DOHH2 (cell line): Measurements from ENCODE around the gene TLK2.
A peak's percentile ranks its signal among the peaks of the same experiment; 100 is the strongest.

Source experiments
- H3F3A ChIP-seq: fragments of 200-600 bp; sonication (generic), shearing (Covaris generic); 2 replicates; pipeline ENCODE4 v1.6.0; 2016; ENCODE audit warnings: antibody characterized with exemption, mild to moderate bottlenecking; ENCODE audit not compliant: control insufficient read depth, insufficient read depth
- H3K27ac ChIP-seq: fragments of 200-600 bp; sonication (generic); 2 replicates; pipeline ENCODE4 v1.5.1; 2014; ENCODE audit warnings: low read depth, mild to moderate bottlenecking, low read length, moderate library complexity
- H3K27me3 ChIP-seq: fragments of 200-600 bp; sonication (generic); 2 replicates; pipeline ENCODE4 v1.6.1; 2014; ENCODE audit warnings: mild to moderate bottlenecking, low read length, mixed read lengths; ENCODE audit not compliant: control insufficient read depth
- H3K36me3 ChIP-seq: fragments of 200-600 bp; sonication (generic); 2 replicates; pipeline ENCODE4 v1.6.1; 2014; ENCODE audit warnings: mild to moderate bottlenecking, low read length, moderate library complexity, mixed read lengths; ENCODE audit not compliant: control insufficient read depth
- H3K4me1 ChIP-seq: fragments of 200-600 bp; sonication (generic); 2 replicates; pipeline ENCODE4 v1.6.1; 2014; ENCODE audit warnings: mild to moderate bottlenecking, low read length, mixed read lengths; ENCODE audit not compliant: control insufficient read depth
- H3K4me2 ChIP-seq: fragments of 200-600 bp; sonication (generic); 2 replicates; pipeline ENCODE4 v1.6.0; 2014; ENCODE audit warnings: mild to moderate bottlenecking, low read length, moderate library complexity
- H3K4me3 ChIP-seq: fragments of 200-600 bp; sonication (generic); 2 replicates; pipeline ENCODE4 v1.5.1; 2014; ENCODE audit warnings: mild to moderate bottlenecking, low read length, mixed read lengths
- H3K79me2 ChIP-seq: fragments of 200-600 bp; sonication (generic); 2 replicates; pipeline ENCODE4 v1.6.1; 2014; ENCODE audit warnings: mild to moderate bottlenecking, low read length, mixed read lengths; ENCODE audit not compliant: control insufficient read depth
- H3K9me2 ChIP-seq: fragments of 200-600 bp; sonication (generic); replicated peaks from 2 replicates; pipeline ENCODE4 v1.6.1; 2014; ENCODE audit warnings: mild to moderate bottlenecking, low read length, mixed read lengths; ENCODE audit not compliant: control insufficient read depth
- H3K9me3 ChIP-seq: fragments of 200-600 bp; sonication (generic); 2 replicates; pipeline ENCODE4 v1.6.1; 2014; ENCODE audit warnings: antibody characterized with exemption, low read length, mixed read lengths; ENCODE audit not compliant: control insufficient read depth, insufficient read depth
- H4K20me1 ChIP-seq: fragments of 200-600 bp; sonication (generic); 2 replicates; pipeline ENCODE4 v1.6.0; 2014; ENCODE audit warnings: low read depth, mild to moderate bottlenecking, antibody characterized with exemption, low read length, moderate library complexity; ENCODE audit not compliant: control insufficient read depth, insufficient read depth
- CTCF ChIP-seq: fragments of 200-600 bp; sonication (generic); IDR thresholded peaks from one replicate; pipeline ENCODE4 v1.5.1; 2014; ENCODE audit warnings: antibody characterized with exemption, mild to moderate bottlenecking, low read depth, low read length; ENCODE audit not compliant: poor library complexity, severe bottlenecking
- EZH2phosphoT487 ChIP-seq: fragments of 200-600 bp; sonication (generic); IDR thresholded peaks from 2 replicates; pipeline ENCODE4 v1.6.1; 2017; ENCODE audit warnings: borderline replicate concordance, mild to moderate bottlenecking, antibody characterized with exemption, low read length, moderate library complexity, mixed read lengths

The TLK2 gene

GRCh38 chr17:62650587-62650986 is 172.0 kb downstream of the TLK2 start:
- Histone ChIP-seq H3K9me3 (no peaks in the 10 kb centered on the region), H3K79me2 (no peaks in the 10 kb centered on the region), H3K4me3 (no peak overlapping the region), H3K4me1 (peaks cover 22% of the 10 kb centered on the region), H3K36me3 (no peaks in the 10 kb centered on the region), H3F3A (no peaks in the 10 kb centered on the region), H3K9me2 (no peaks in the 10 kb centered on the region), H4K20me1 (no peaks in the 10 kb centered on the region), H3K4me2 (no peak overlapping the region), H3K27ac (no peak overlapping the region), H3K27me3 (peaks cover 33% of the 10 kb centered on the region)
- no peak for TF ChIP-seq CTCF
- TF ChIP-seq EZH2phosphoT487 = no peak

GRCh38 chr17:62652251-62653001 is 173.8 kb downstream of the TLK2 start:
- H3K36me3 ChIP-seq = no peaks in the 10 kb centered on the region
- H3K9me3 ChIP-seq = no peaks in the 10 kb centered on the region
- peak overlapping the region; percentile 94 for H3K4me2 ChIP-seq
- TF ChIP-seq CTCF (no peak), EZH2phosphoT487 (no peak)
- peaks cover 33% of the 10 kb centered on the region for H3K27me3 ChIP-seq
- H3K79me2 ChIP-seq = no peaks in the 10 kb centered on the region
- H3K27ac ChIP-seq = no peak overlapping the region
- H3K4me1 ChIP-seq = peaks cover 22% of the 10 kb centered on the region
- H3K4me3 ChIP-seq = peak overlapping the region; percentile 75
- no peaks in the 10 kb centered on the region for H3K9me2 ChIP-seq
- H4K20me1 ChIP-seq = no peaks in the 10 kb centered on the region
- no peaks in the 10 kb centered on the region for H3F3A ChIP-seq

GRCh38 chr17:62653002-62653825 is 174.6 kb downstream of the TLK2 start:
- Histone ChIP-seq H3K79me2 (no peaks in the 10 kb centered on the region), H3K9me3 (no peaks in the 10 kb centered on the region), H3K36me3 (no peaks in the 10 kb centered on the region), H3F3A (no peaks in the 10 kb centered on the region), H3K4me1 (peaks cover 22% of the 10 kb centered on the region), H3K4me3 (peak overlapping the region; percentile 75), H3K9me2 (no peaks in the 10 kb centered on the region), H3K4me2 (peak overlapping the region; percentile 94), H3K27me3 (peaks cover 33% of the 10 kb centered on the region), H3K27ac (no peak overlapping the region), H4K20me1 (no peaks in the 10 kb centered on the region)
- TF ChIP-seq CTCF (no peak), EZH2phosphoT487 (no peak)
